Upper lobe of left lung (tissue), 6 donors: ENCODE measurements around the gene SPOCK1. TPM values are rescaled to one million over a fixed set of nuclear protein-coding genes. Genes with fewer than 3 reads are reported as not detected.

ENCODE experiments used
- ATAC-seq, 2 donors: fragments of 200-7000 bp; cut with Tn5 transposase; one replicate each; pipeline ENCODE4 v1.9.1; 2022; ENCODE audit warnings: mild to moderate bottlenecking in 2 of 2, moderate library complexity in 2 of 2; ENCODE audit not compliant: low FRiP score in 2 of 2
- DNase-seq, 2 donors: peaks; one replicate each; pipeline ENCODE4 v3.0.0-alpha.2; 2019 to 2020
- H3K27ac ChIP-seq, 4 donors: fragments of 200-600 bp; sonication (generic); one replicate each; pipeline ENCODE4 v1.5.1; 2016 to 2019
- H3K27me3 ChIP-seq, 4 donors: fragments of 200-600 bp; sonication (generic); one replicate each; pipeline ENCODE4 v1.5.1; 2017 to 2019
- H3K36me3 ChIP-seq, 4 donors: fragments of 200-600 bp; sonication (generic); one replicate each; pipeline ENCODE4 v1.5.1; 2016 to 2019
- H3K4me1 ChIP-seq, 4 donors: fragments of 200-600 bp; sonication (generic); one replicate each; pipeline ENCODE4 v1.5.1; 2018 to 2019
- H3K4me3 ChIP-seq, 4 donors: fragments of 200-600 bp; sonication (generic); one replicate each; pipeline ENCODE4 v1.5.1; 2017 to 2019; ENCODE audit warnings: mild to moderate bottlenecking in 2 of 4, moderate library complexity in 1 of 4
- H3K9me3 ChIP-seq, 4 donors: fragments of 200-600 bp; sonication (generic); one replicate each; pipeline ENCODE4 v1.5.1; 2018 to 2019
- CTCF ChIP-seq, 6 experiments: fragments of 450-650 bp in 4 of 6; fragments of 200-600 bp in 2 of 6; sonication (generic) in 2 of 6; IDR thresholded peaks; one replicate each; pipeline ENCODE4 v1.5.1; 2016 to 2019; ENCODE audit warnings: antibody characterized with exemption in 6 of 6
- EP300 ChIP-seq, 4 donors: sonication (generic); formaldehyde crosslinking; IDR thresholded peaks; one replicate each; pipeline ENCODE4 v1.5.1; 2017; ENCODE audit warnings: antibody characterized with exemption in 4 of 4, control low read depth in 2 of 4
- POLR2A ChIP-seq, 4 donors: fragments of 450-650 bp; IDR thresholded peaks; one replicate each; pipeline ENCODE4 v1.5.1; 2016 to 2017; ENCODE audit warnings: antibody characterized with exemption in 4 of 4, mild to moderate bottlenecking in 2 of 4
- POLR2AphosphoS5 ChIP-seq, 2 donors: sonication (generic); formaldehyde crosslinking; IDR thresholded peaks; one replicate each; pipeline ENCODE4 v1.5.1; 2017; ENCODE audit warnings: antibody characterized with exemption in 2 of 2
- WGBS, 2 donors: methylation state at CpG; one replicate each; pipeline ENCODE4 v1.1.5; 2017 to 2018; 5-methylcytosine and 5-hydroxymethylcytosine counted together
- total RNA-seq, 6 donors: library from RNA; depleted of rRNA in 4 of 6; stranded (reverse); fragments of >200 nt in 4 of 6; gene quantifications; one replicate each; pipeline versions ENCODE4 v1.1.0 to v1.2.1, GENCODE V29; 2016 to 2021
- donor health status: DM: no; HTN: no; CAD: no; lungs with moderate emphysema.
- donor health status: DM: no; HTN: yes; CAD: no; lungs with severe emphysema.

Gene SPOCK1
- total RNA-seq, 6 donors from 2014 or later: 0.33 to 16.6 (median 2.0) TPM; not detected in 1

DNA sequence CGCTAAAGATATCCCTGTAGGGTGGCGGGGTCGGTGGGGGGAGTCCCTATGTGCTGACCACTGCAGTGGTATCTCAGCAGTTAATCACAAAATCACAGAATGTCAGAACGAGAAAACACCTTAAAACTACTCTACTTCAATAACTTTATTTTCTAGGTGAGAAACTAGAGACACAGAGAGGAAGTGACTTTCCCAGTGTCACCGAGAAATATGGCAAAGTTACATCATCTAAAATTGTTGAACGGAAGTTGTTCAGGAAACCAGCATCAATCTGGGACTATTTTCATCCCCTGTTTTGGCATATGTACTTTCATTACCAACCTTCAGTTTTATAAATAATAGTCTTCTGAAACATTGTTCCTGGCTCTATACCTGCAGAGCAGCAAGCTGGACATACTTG lies 384.0 kb downstream of the SPOCK1 start:
- ATAC-seq: no peak
- no peak overlapping the region for H3K4me3 ChIP-seq
- no peaks in the 10 kb centered on the region for H3K27me3 ChIP-seq
- TF ChIP-seq POLR2AphosphoS5 (IDR thresholded peaks at IDR 0.05) (no peak), CTCF (IDR thresholded peaks at IDR 0.05) (no peak), EP300 (IDR thresholded peaks at IDR 0.05) (no peak), POLR2A (IDR thresholded peaks at IDR 0.05) (no peak)
- WGBS, 2 donors: 53 to 56% methylated on average over 6 of the region's 6 CpGs
- no peaks in the 10 kb centered on the region for H3K36me3 ChIP-seq
- no peak for DNase-seq
- H3K4me1 ChIP-seq: no peaks in the 10 kb centered on the region
- H3K9me3 ChIP-seq: no peaks in the 10 kb centered on the region
- no peak overlapping the region for H3K27ac ChIP-seq

DNA sequence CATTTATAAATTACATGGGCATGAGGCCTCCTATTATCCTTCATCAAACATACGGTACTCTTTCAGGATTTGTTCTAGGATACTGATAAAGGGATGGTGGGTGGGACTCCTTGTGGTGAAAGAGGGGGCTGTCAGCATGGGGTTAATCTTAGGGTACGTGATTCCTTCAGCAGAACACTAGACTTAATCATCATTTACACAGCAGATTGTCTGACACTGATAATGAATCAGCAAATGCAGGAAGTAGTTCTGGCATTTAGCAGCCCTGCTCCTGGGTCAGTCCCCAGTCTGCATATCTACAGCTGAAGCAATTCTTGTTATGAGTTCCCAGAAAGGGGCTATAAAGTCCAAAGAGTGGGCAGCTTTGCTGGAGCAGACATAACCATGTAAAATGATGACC lies 384.6 kb downstream of the SPOCK1 start:
- no peaks in the 10 kb centered on the region for H3K36me3 ChIP-seq
- 38 to 50% methylated on average over 2 of the region's 2 CpGs for WGBS, 2 donors
- ATAC-seq: no peak

GRCh38 chr5:137113939-137114338 lies 385.2 kb downstream of the SPOCK1 start:
- H3K4me1 ChIP-seq: no peaks in the 10 kb centered on the region
- TF ChIP-seq CTCF (IDR thresholded peaks at IDR 0.05) (no peak), POLR2A (IDR thresholded peaks at IDR 0.05) (no peak), POLR2AphosphoS5 (IDR thresholded peaks at IDR 0.05) (no peak), EP300 (IDR thresholded peaks at IDR 0.05) (no peak)
- no peaks in the 10 kb centered on the region for H3K9me3 ChIP-seq
- DNase-seq (no peak), ATAC-seq (no peak)
- H3K27me3 ChIP-seq: no peaks in the 10 kb centered on the region
- 54 to 76% methylated on average over 3 of the region's 3 CpGs for WGBS, 2 donors
- no peaks in the 10 kb centered on the region for H3K36me3 ChIP-seq
- H3K27ac ChIP-seq: no peak overlapping the region
- H3K4me3 ChIP-seq: no peak overlapping the region

More for the DNA sequence above, 384.6 kb downstream of the SPOCK1 start:
- no peaks in the 10 kb centered on the region for H3K9me3 ChIP-seq
- TF ChIP-seq POLR2AphosphoS5 (IDR thresholded peaks at IDR 0.05) (no peak), POLR2A (IDR thresholded peaks at IDR 0.05) (no peak), EP300 (IDR thresholded peaks at IDR 0.05) (no peak), CTCF (IDR thresholded peaks at IDR 0.05) (no peak)
- H3K4me1 ChIP-seq: no peaks in the 10 kb centered on the region
- no peak for DNase-seq
- H3K27me3 ChIP-seq: no peaks in the 10 kb centered on the region
- no peak overlapping the region for H3K27ac ChIP-seq
- no peak overlapping the region for H3K4me3 ChIP-seq

DNA sequence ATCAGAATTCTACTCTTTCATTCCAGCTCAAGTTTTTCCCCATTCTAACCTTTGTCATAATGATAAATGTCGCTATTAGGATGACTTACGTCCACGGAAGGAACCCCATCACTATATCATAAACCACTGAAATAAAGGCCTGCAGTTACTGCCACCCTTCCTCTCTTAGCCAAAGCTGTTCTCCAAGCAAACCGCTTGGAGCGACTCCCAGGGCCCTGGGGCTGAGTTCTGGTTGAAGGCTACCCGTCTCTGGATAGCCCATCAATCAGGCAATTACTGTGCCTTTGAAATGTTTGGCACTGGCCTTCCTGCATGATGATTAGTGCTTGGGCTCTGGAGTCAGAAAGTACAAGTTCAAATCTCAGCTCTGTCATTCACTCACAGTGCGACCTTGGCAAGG lies 386.0 kb downstream of the SPOCK1 start:
- Histone ChIP-seq H3K27me3 (no peaks in the 10 kb centered on the region), H3K27ac (no peak overlapping the region), H3K4me1 (no peaks in the 10 kb centered on the region), H3K9me3 (no peaks in the 10 kb centered on the region), H3K36me3 (no peaks in the 10 kb centered on the region), H3K4me3 (no peak overlapping the region)
- ATAC-seq (no peak), DNase-seq (no peak)
- 70 to 87% methylated on average over 7 of the region's 7 CpGs for WGBS, 2 donors
- no peak for TF ChIP-seq POLR2AphosphoS5 (IDR thresholded peaks at IDR 0.05)
- TF ChIP-seq POLR2A (IDR thresholded peaks at IDR 0.05): no peak

GRCh38 chr5:137105351-137106035 lies 393.6 kb downstream of the SPOCK1 start:
- ATAC-seq (no peak), DNase-seq (no peak)
- no peak for TF ChIP-seq POLR2AphosphoS5 (IDR thresholded peaks at IDR 0.05)
- no peak for TF ChIP-seq EP300 (IDR thresholded peaks at IDR 0.05)
- H3K27me3 ChIP-seq: no peaks in the 10 kb centered on the region
- H3K27ac ChIP-seq: no peak overlapping the region
- H3K4me1 ChIP-seq: no peaks in the 10 kb centered on the region
- no peaks in the 10 kb centered on the region for H3K9me3 ChIP-seq
- no peaks in the 10 kb centered on the region for H3K36me3 ChIP-seq
- H3K4me3 ChIP-seq: no peak overlapping the region
- 82 to 85% methylated on average over 10 to 11 of the region's 11 CpGs for WGBS, 2 donors

DNA sequence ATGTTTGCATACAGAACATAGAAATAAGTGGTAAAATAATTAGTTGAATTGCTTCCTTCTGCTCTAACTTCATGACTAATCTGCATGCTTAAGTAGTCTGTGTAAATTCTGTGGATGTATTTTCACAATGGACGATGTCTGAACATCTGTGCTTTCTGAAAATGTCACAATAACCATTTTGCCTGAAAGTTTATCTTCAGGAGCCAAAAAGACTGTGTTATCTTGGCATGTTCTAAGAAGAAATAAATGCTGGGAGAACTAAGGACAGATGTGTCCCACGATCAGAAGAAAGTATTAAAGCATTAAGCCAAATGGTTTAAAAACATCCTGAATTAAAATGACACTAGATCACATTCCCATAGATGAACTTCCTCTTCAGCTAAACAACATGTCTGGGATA lies 397.6 kb downstream of the SPOCK1 start:
- ATAC-seq: peak in 1 of 2 donors; percentile 15
- no peaks in the 10 kb centered on the region for H3K9me3 ChIP-seq
- H3K4me1 ChIP-seq: no peaks in the 10 kb centered on the region
- DNase-seq: no peak
- WGBS, 2 donors: 45 to 63% methylated on average over 2 of the region's 2 CpGs
- no peak overlapping the region for H3K4me3 ChIP-seq
- no peaks in the 10 kb centered on the region for H3K27me3 ChIP-seq
- H3K36me3 ChIP-seq: no peaks in the 10 kb centered on the region
- TF ChIP-seq POLR2AphosphoS5 (IDR thresholded peaks at IDR 0.05): no peak
- H3K27ac ChIP-seq: no peak overlapping the region
